HepG2 (cell line): ENCODE measurements around the gene NAT9. TPM values are rescaled to one million over a fixed set of nuclear protein-coding genes. Genes with fewer than 3 reads are reported as not detected.

Experiments
- ARID2 ChIP-seq: sonication (generic); formaldehyde crosslinking; IDR thresholded peaks from 2 replicates; pipeline ENCODE4 v1.8.1; 2022; ENCODE audit warnings: mild to moderate bottlenecking, missing genetic modification reagents, borderline replicate concordance
- ARNT2 ChIP-seq: sonication (generic); formaldehyde crosslinking; IDR thresholded peaks from 2 replicates; pipeline ENCODE4 v1.8.0; 2022; ENCODE audit warnings: mild to moderate bottlenecking, low read depth, missing genetic modification reagents, moderate library complexity
- BCL6 ChIP-seq: IDR thresholded peaks from 2 replicates; pipeline ENCODE4 v1.6.1; 2016; ENCODE audit warnings: missing genetic modification reagents, missing compliant biosample characterization
- CBFB ChIP-seq: sonication (generic); formaldehyde crosslinking; IDR thresholded peaks from 2 replicates; pipeline ENCODE4 v1.4.0; 2020; ENCODE audit warnings: missing genetic modification reagents
- CREB1 ChIP-seq, 2 experiments: fragments of 450-650 bp in 1 of 2; IDR thresholded peaks; 2 replicates each; pipeline ENCODE4 v1.6.1; 2016 to 2017; ENCODE audit warnings: control low read depth in 1 of 2, mild to moderate bottlenecking in 1 of 2, missing compliant biosample characterization in 1 of 2, missing genetic modification characterization in 1 of 2
- ERF ChIP-seq: IDR thresholded peaks from 2 replicates; pipeline ENCODE4 v1.6.1; 2018; ENCODE audit warnings: missing biosample characterization, missing genetic modification reagents
- KLF16 ChIP-seq, 2 experiments: sonication (generic) in 1 of 2; formaldehyde crosslinking in 1 of 2; IDR thresholded peaks; 2 replicates each; pipeline versions ENCODE4 v1.6.1 to v1.8.0; 2016 to 2023; ENCODE audit warnings: missing genetic modification reagents in 2 of 2, missing compliant biosample characterization in 1 of 2
- KMT2B ChIP-seq: IDR thresholded peaks from 2 replicates; pipeline ENCODE4 v1.6.1; 2016; ENCODE audit warnings: missing genetic modification reagents, missing compliant biosample characterization
- PAF1 ChIP-seq: IDR thresholded peaks from 2 replicates; pipeline ENCODE4 v1.6.1; 2016; ENCODE audit warnings: missing genetic modification reagents, missing compliant biosample characterization
- PHF8 ChIP-seq: sonication (generic); formaldehyde crosslinking; IDR thresholded peaks from 2 replicates; pipeline ENCODE4 v1.5.0; 2020; ENCODE audit warnings: missing genetic modification reagents
- POLR2AphosphoS5 ChIP-seq: IDR thresholded peaks from 2 replicates; pipeline ENCODE4 v1.6.1; 2012; ENCODE audit warnings: low read depth, low read length
- RBFOX2 ChIP-seq: fragments of 200-400 bp; formaldehyde crosslinking; IDR thresholded peaks from 2 replicates; pipeline ENCODE4 v1.6.1; 2017; ENCODE audit warnings: low read depth, mild to moderate bottlenecking, low read length
- SIN3B ChIP-seq: fragments of 150-350 bp; IDR thresholded peaks from 2 replicates; pipeline ENCODE4 v1.6.1; 2014; ENCODE audit warnings: low read length
- SKI ChIP-seq: fragments of 450-650 bp; IDR thresholded peaks from one replicate; pipeline ENCODE4 v1.6.1; 2018; ENCODE audit warnings: mild to moderate bottlenecking; ENCODE audit not compliant: partially characterized antibody
- ZBTB7A ChIP-seq: sonication (generic); formaldehyde crosslinking; IDR thresholded peaks from 2 replicates; pipeline ENCODE4 v1.8.0; 2022; ENCODE audit warnings: mild to moderate bottlenecking, missing genetic modification reagents
- ZIK1 ChIP-seq: sonication (generic); formaldehyde crosslinking; IDR thresholded peaks from 2 replicates; pipeline ENCODE4 v1.5.0; 2020; ENCODE audit warnings: mild to moderate bottlenecking, low read depth, missing genetic modification reagents, borderline replicate concordance
- ZMAT3 ChIP-seq: sonication (generic); formaldehyde crosslinking; conservative IDR thresholded peaks from 2 replicates; pipeline ENCODE4 v1.7.0; 2021; ENCODE audit warnings: missing genetic modification reagents
- ZNF136 ChIP-seq: sonication (generic); formaldehyde crosslinking; IDR thresholded peaks from 2 replicates; pipeline ENCODE4 v1.8.1; 2022; ENCODE audit warnings: low read depth, mild to moderate bottlenecking, moderate library complexity, missing genetic modification reagents
- ZNF230 ChIP-seq: sonication (generic); formaldehyde crosslinking; IDR thresholded peaks from 2 replicates; pipeline ENCODE4 v1.4.0; 2020; ENCODE audit warnings: mild to moderate bottlenecking, missing genetic modification reagents
- ZNF275 ChIP-seq: sonication (generic); formaldehyde crosslinking; IDR thresholded peaks from 2 replicates; pipeline ENCODE4 v1.8.0; 2022; ENCODE audit warnings: missing genetic modification reagents, mild to moderate bottlenecking, inconsistent platforms, borderline replicate concordance
- ZNF282 ChIP-seq: fragments of 450-650 bp; IDR thresholded peaks from 2 replicates; pipeline ENCODE4 v1.6.1; 2018; ENCODE audit not compliant: partially characterized antibody
- ZNF34 ChIP-seq: sonication (generic); formaldehyde crosslinking; IDR thresholded peaks from 2 replicates; pipeline ENCODE4 v1.4.0; 2020; ENCODE audit warnings: mild to moderate bottlenecking, missing genetic modification reagents, borderline replicate concordance
- ZNF556 ChIP-seq: sonication (generic); formaldehyde crosslinking; IDR thresholded peaks from 2 replicates; pipeline ENCODE4 v1.4.0; 2020; ENCODE audit warnings: mild to moderate bottlenecking, missing genetic modification reagents, borderline replicate concordance
- ZNF569 ChIP-seq: sonication (generic); formaldehyde crosslinking; IDR thresholded peaks from 2 replicates; pipeline ENCODE4 v1.5.0; 2020; ENCODE audit warnings: mild to moderate bottlenecking, missing genetic modification reagents, moderate library complexity, borderline replicate concordance
- ZNF577 ChIP-seq: sonication (generic); formaldehyde crosslinking; IDR thresholded peaks from 2 replicates; pipeline ENCODE4 v1.4.0; 2020; ENCODE audit warnings: mild to moderate bottlenecking, low read depth, missing genetic modification reagents, borderline replicate concordance
- ZNF766 ChIP-seq: sonication (generic); formaldehyde crosslinking; IDR thresholded peaks from 2 replicates; pipeline ENCODE4 v1.5.0; 2020; ENCODE audit warnings: missing genetic modification reagents, borderline replicate concordance
- polyA plus RNA-seq, 8 experiments: library from polyadenylated mRNA; depleted of rRNA in 3 of 8; stranded (reverse) in 7 of 8; unstranded in 1 of 8; fragments of >200 nt; fragmentation: Illumina TruSeq in 4 of 8; extraction: Trizol in 4 of 8; gene quantifications; 2 replicates each; pipeline versions ENCODE4 v1.2.1 to v1.2.3, GENCODE V29; 2011 to 2016; ENCODE audit warnings: low read depth in 4 of 8, missing spikeins in 1 of 8, mixed read lengths in 1 of 8; ENCODE audit not compliant: insufficient read depth in 1 of 8
- total RNA-seq, 5 experiments: library from RNA; depleted of rRNA; stranded (reverse); fragments of >200 nt; fragmentation: Illumina TruSeq; extraction: Trizol; gene quantifications; 2 replicates each; pipeline ENCODE4 v1.2.3, GENCODE V29; 2016; ENCODE audit warnings: low read depth in 1 of 5
- TF ChIP-seq, protein P1 (sequence below): sonication (generic); formaldehyde crosslinking; IDR thresholded peaks from 2 replicates; pipeline ENCODE4 v1.5.0; 2020; ENCODE audit warnings: missing genetic modification reagents
- TF ChIP-seq, protein P2 (sequence below): sonication (generic); formaldehyde crosslinking; IDR thresholded peaks from 2 replicates; pipeline ENCODE4 v1.4.0; 2020; ENCODE audit warnings: missing genetic modification reagents, borderline replicate concordance

Gene NAT9
- total and polyA plus RNA-seq, 2 of the 13 experiments (the other 11 are each of a cell fraction or from before 2014, with no cell fraction given), result 39.7 to 44.2 TPM

GRCh38 chr17:74770498-74771318, 5.4 kb downstream of the NAT9 start (continued):
- TF ChIP-seq ZNF275 (CRISPR knock-in tag) (no peak), ARID2 (peak; percentile 72; the same call in 1 of the 2 replicates), ZNF577 (CRISPR knock-in tag) (no peak), ZIK1 (CRISPR knock-in tag) (no peak), CREB1 (IDR thresholded peaks at IDR 0.05) (no peak), CREB1 (CRISPR knock-in tag; IDR thresholded peaks at IDR 0.05) (no peak), POLR2AphosphoS5 (peak; percentile 55), RBFOX2 (peak; percentile 60), ARNT2 (CRISPR knock-in tag) (no peak; the same call in 1 of the 2 replicates), ZNF556 (CRISPR knock-in tag) (peak; percentile 31; the same call in 1 of the 2 replicates), SIN3B (no peak), BCL6 (no peak; the same call in none of the 2 replicates), ZNF766 (CRISPR knock-in tag) (no peak; the same call in 1 of the 2 replicates), CBFB (CRISPR knock-in tag) (peak; percentile 39; the same call in 1 of the 2 replicates), ZMAT3 (peak; percentile 66; the same call in 1 of the 2 replicates), ZNF34 (CRISPR knock-in tag) (no peak), KLF16 (CRISPR knock-in tag; IDR thresholded peaks at IDR 0.05) (peak in 1 of 2 experiments; percentile 75; a peak in 2 of 4 replicates), ZBTB7A (no peak), ZNF282 (no peak), ZNF569 (0 out of 2 replicates have a peak, but pooled peaks have one; percentile 24), PHF8 (CRISPR knock-in tag) (peak; percentile 57; the same call in 1 of the 2 replicates), PAF1 (CRISPR knock-in tag) (peak; percentile 75; the same call in 1 of the 2 replicates), SKI (peak; percentile 30), KMT2B (CRISPR knock-in tag) (no peak), ZNF230 (no peak; the same call in 1 of the 2 replicates), ZNF136 (CRISPR knock-in tag) (peak; percentile 32; the same call in 1 of the 2 replicates), ERF (CRISPR knock-in tag) (peak; percentile 77)
- TF ChIP-seq, protein P1, sequence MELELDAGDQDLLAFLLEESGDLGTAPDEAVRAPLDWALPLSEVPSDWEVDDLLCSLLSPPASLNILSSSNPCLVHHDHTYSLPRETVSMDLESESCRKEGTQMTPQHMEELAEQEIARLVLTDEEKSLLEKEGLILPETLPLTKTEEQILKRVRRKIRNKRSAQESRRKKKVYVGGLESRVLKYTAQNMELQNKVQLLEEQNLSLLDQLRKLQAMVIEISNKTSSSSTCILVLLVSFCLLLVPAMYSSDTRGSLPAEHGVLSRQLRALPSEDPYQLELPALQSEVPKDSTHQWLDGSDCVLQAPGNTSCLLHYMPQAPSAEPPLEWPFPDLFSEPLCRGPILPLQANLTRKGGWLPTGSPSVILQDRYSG, result no peak
- TF ChIP-seq, protein P2, sequence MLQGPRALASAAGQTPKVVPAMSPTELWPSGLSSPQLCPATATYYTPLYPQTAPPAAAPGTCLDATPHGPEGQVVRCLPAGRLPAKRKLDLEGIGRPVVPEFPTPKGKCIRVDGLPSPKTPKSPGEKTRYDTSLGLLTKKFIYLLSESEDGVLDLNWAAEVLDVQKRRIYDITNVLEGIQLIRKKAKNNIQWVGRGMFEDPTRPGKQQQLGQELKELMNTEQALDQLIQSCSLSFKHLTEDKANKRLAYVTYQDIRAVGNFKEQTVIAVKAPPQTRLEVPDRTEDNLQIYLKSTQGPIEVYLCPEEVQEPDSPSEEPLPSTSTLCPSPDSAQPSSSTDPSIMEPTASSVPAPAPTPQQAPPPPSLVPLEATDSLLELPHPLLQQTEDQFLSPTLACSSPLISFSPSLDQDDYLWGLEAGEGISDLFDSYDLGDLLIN (CRISPR knock-in tag), result no peak
